ENCODE measurements around the gene GSE1. TPM values are rescaled to one million over a fixed set of nuclear protein-coding genes. Genes with fewer than 3 reads are reported as not detected.

Gene GSE1
- total and polyA plus RNA-seq, 9 of the 15 experiments (the other 6 are each of a cell fraction or from before 2014, with no cell fraction given): 12.2 to 244 (median 57.9) TPM

- H3K9me3 ChIP-seq (replicated peaks; ENCODE audit: control insufficient read depth, insufficient read depth, low read depth, low read length): no peaks in the 10 kb centered on the region
- DNase-seq (ENCODE audit: extremely low read depth in 1 of 4, low spot score in 3 of 4) (peak in 2 of 4 experiments; percentile 93 to 98), FAIRE-seq (peak; percentile 72), ATAC-seq (peak; percentile 48)
- H3K4me1 ChIP-seq (replicated peaks in 1 of 2; ENCODE audit: control insufficient read depth in 2 of 2, insufficient read depth in 2 of 2, low read length in 2 of 2): peaks cover 90 to 97% of the 10 kb centered on the region in 2 experiments
- no TSS peak for BruUV-seq (replicated peaks)
- intact Hi-C loops (cut with micrococcal nuclease): loop anchor here (1.0 to 10.0 kb wide), 2 partner anchors 44 to 232 kb away; no protein-coding TSS in a partner anchor
- no peak overlapping the region for H2AFZ ChIP-seq (ENCODE audit: low read depth, low read length)
- peaks cover 100% of the 10 kb centered on the region for H3K79me2 ChIP-seq (ENCODE audit: control insufficient read depth, insufficient read depth, low read length)
- ChIA-PET POLR2A (interaction anchor here (0.6 to 6.1 kb wide), 16 partner anchors 9 to 236 kb away, joined by 3 to 57 read pairs (median 4); no protein-coding TSS in a partner anchor), CTCF (ENCODE audit: low intra/inter-chr PET ratio) (interaction anchor here (1.0 to 3.0 kb wide), 5 partner anchors 9 to 146 kb away, joined by 3 to 15 read pairs (median 4); no protein-coding TSS in a partner anchor)
- WGBS (ENCODE audit: insufficient coverage, low coverage, missing lambda C conversion rate): under 1% methylated on average over 19 of the region's 19 CpGs
- peaks cover 63% of the 10 kb centered on the region for H4K20me1 ChIP-seq (replicated peaks; ENCODE audit: control insufficient read depth, insufficient read depth, low read length)
- H3K4me2 ChIP-seq (ENCODE audit: insufficient read depth, low read length): peak overlapping the region; percentile 80
- in situ Hi-C loops (cut with MboI): no loop called here
- peak overlapping the region; percentile 97 for H3K27ac ChIP-seq (ENCODE audit: extremely low read depth, low read depth, low read length)
- peaks cover 4% of the 10 kb centered on the region for H3K9me1 ChIP-seq (ENCODE audit: control insufficient read depth, insufficient read depth, low read length)
- H3K4me3 ChIP-seq: peak overlapping the region; percentile 29; the same call in 1 of the 2 replicates
- H3K36me3 ChIP-seq (ENCODE audit: control insufficient read depth, insufficient read depth, low read length): peaks cover 55% of the 10 kb centered on the region
- H3K27me3 ChIP-seq (ENCODE audit: control insufficient read depth in 2 of 2, insufficient read depth in 2 of 2, low read length in 2 of 2): no peaks in the 10 kb centered on the region
- peak overlapping the region; percentile 76 to 89 for H3K9ac ChIP-seq (ENCODE audit: insufficient read depth in 1 of 2, low read depth in 2 of 2, low read length in 2 of 2)
- TF ChIP-seq ZNF512 (tag; IDR thresholded peaks at IDR 0.05): no peak
- no peak for TF ChIP-seq ZNF133 (CRISPR knock-in tag; IDR thresholded peaks at IDR 0.05)
- TF ChIP-seq SMARCA4 (IDR thresholded peaks at IDR 0.05): no peak; the same call in 1 of the 2 replicates
- TF ChIP-seq POLR2A (conservative IDR thresholded peaks at IDR 0.05): no peak
- no peak for TF ChIP-seq MNT (conservative IDR thresholded peaks at IDR 0.05)
- no peak for TF ChIP-seq MBD2 (IDR thresholded peaks at IDR 0.05; ENCODE audit: borderline replicate concordance, low read depth)
- no peak for TF ChIP-seq NFRKB (IDR thresholded peaks at IDR 0.05; ENCODE audit: low read depth)
- no peak for TF ChIP-seq ZNF41 (CRISPR knock-in tag; conservative IDR thresholded peaks at IDR 0.05)
- no peak for TF ChIP-seq ZNF561 (CRISPR knock-in tag; conservative IDR thresholded peaks at IDR 0.05)
- no peak for TF ChIP-seq ZFP91 (CRISPR knock-in tag; IDR thresholded peaks at IDR 0.05)
- TF ChIP-seq NR4A1 (CRISPR knock-in tag; IDR thresholded peaks at IDR 0.05): no peak
- TF ChIP-seq NR4A1 (tag; IDR thresholded peaks at IDR 0.05): no peak
- no peak for TF ChIP-seq RFX7 (CRISPR knock-in tag; IDR thresholded peaks at IDR 0.05)
- TF ChIP-seq ZNF830 (CRISPR knock-in tag; IDR thresholded peaks at IDR 0.05): no peak
- TF ChIP-seq ARID2 (IDR thresholded peaks at IDR 0.05): no peak
- no peak for TF ChIP-seq EGR1 (conservative IDR thresholded peaks at IDR 0.05)
- no peak for TF ChIP-seq ILF3 (IDR thresholded peaks at IDR 0.05; ENCODE audit: borderline replicate concordance)
- peak; percentile 79 for TF ChIP-seq NFE2 (IDR thresholded peaks at IDR 0.05; ENCODE audit: low read depth)
Observed at GRCh38 chr16:85566561-85567100, 46.5 kb upstream of the GSE1 start.
